ENCODE measurements around the gene PIWIL1. TPM values are rescaled to one million over a fixed set of nuclear protein-coding genes. Genes with fewer than 3 reads are reported as not detected.

PIWIL1 gene
- total RNA-seq, 4 donors from 2014 or later: 0.62 TPM; not detected in 3

- H3K36me3 ChIP-seq: no peaks in the 10 kb centered on the region
- intact Hi-C loops (cut with DNase I; ENCODE audit: low total_unique reads): no loop called here
- no peak for DNase-seq
- TF ChIP-seq CTCF (IDR thresholded peaks at IDR 0.05) (no peak), POLR2A (IDR thresholded peaks at IDR 0.05) (no peak)
- H3K27me3 ChIP-seq: no peaks in the 10 kb centered on the region
- no peak overlapping the region for H3K4me3 ChIP-seq
- H3K9me3 ChIP-seq: no peaks in the 10 kb centered on the region
- H3K27ac ChIP-seq: no peak overlapping the region
- no peaks in the 10 kb centered on the region for H3K4me1 ChIP-seq
These were observed 19.6 kb downstream of the PIWIL1 start for GRCh38 chr12:130357241-130357640.

GRCh38 chr12:130357729-130358330 lies 20.1 kb downstream of the PIWIL1 start:
- Histone ChIP-seq H3K4me1 (no peaks in the 10 kb centered on the region), H3K9me3 (no peaks in the 10 kb centered on the region), H3K27me3 (no peaks in the 10 kb centered on the region), H3K4me3 (no peak overlapping the region), H3K27ac (no peak overlapping the region), H3K36me3 (no peaks in the 10 kb centered on the region)
- TF ChIP-seq POLR2A (IDR thresholded peaks at IDR 0.05) (no peak), CTCF (IDR thresholded peaks at IDR 0.05) (no peak)
- intact Hi-C loops (cut with DNase I; ENCODE audit: low total_unique reads): no loop called here
- no peak for DNase-seq

- Histone ChIP-seq H3K27ac (no peak overlapping the region), H3K36me3 (no peaks in the 10 kb centered on the region), H3K4me1 (no peaks in the 10 kb centered on the region), H3K27me3 (no peaks in the 10 kb centered on the region), H3K9me3 (no peaks in the 10 kb centered on the region), H3K4me3 (no peak overlapping the region)
- DNase-seq: no peak
- TF ChIP-seq CTCF (IDR thresholded peaks at IDR 0.05): no peak
- intact Hi-C loops (cut with DNase I; ENCODE audit: low total_unique reads): no loop called here
These were observed 24.4 kb downstream of the PIWIL1 start for GRCh38 chr12:130362060-130362459.

GRCh38 chr12:130364578-130364977 lies 26.9 kb downstream of the PIWIL1 start:
- intact Hi-C loops (cut with DNase I; ENCODE audit: low total_unique reads): no loop called here
- no peak for DNase-seq
- no peaks in the 10 kb centered on the region for H3K27me3 ChIP-seq
- no peaks in the 10 kb centered on the region for H3K9me3 ChIP-seq
- no peaks in the 10 kb centered on the region for H3K36me3 ChIP-seq
- H3K4me3 ChIP-seq: no peak overlapping the region
- H3K4me1 ChIP-seq: no peaks in the 10 kb centered on the region
- no peak for TF ChIP-seq CTCF (IDR thresholded peaks at IDR 0.05)
- no peak for TF ChIP-seq POLR2A (IDR thresholded peaks at IDR 0.05)
- no peak overlapping the region for H3K27ac ChIP-seq

GRCh38 chr12:130366159-130366558 lies 28.5 kb downstream of the PIWIL1 start:
- Histone ChIP-seq H3K27me3 (no peaks in the 10 kb centered on the region), H3K9me3 (no peaks in the 10 kb centered on the region), H3K4me1 (no peaks in the 10 kb centered on the region), H3K27ac (no peak overlapping the region), H3K36me3 (no peaks in the 10 kb centered on the region), H3K4me3 (no peak overlapping the region)
- intact Hi-C loops (cut with DNase I; ENCODE audit: low total_unique reads): no loop called here
- no peak for TF ChIP-seq POLR2A (IDR thresholded peaks at IDR 0.05)
- TF ChIP-seq CTCF (IDR thresholded peaks at IDR 0.05): no peak
- no peak for DNase-seq
